ENCODE results near the gene KCNMA1. TPM values are rescaled to one million over a fixed set of nuclear protein-coding genes. Genes with fewer than 3 reads are reported as not detected.

KCNMA1 gene
- total and polyA plus RNA-seq, 2 donors from 2014 or later: 4.2 to 8.9 TPM

- DNase-seq (no peak), FAIRE-seq (no peak)
- TF ChIP-seq, protein P1, sequence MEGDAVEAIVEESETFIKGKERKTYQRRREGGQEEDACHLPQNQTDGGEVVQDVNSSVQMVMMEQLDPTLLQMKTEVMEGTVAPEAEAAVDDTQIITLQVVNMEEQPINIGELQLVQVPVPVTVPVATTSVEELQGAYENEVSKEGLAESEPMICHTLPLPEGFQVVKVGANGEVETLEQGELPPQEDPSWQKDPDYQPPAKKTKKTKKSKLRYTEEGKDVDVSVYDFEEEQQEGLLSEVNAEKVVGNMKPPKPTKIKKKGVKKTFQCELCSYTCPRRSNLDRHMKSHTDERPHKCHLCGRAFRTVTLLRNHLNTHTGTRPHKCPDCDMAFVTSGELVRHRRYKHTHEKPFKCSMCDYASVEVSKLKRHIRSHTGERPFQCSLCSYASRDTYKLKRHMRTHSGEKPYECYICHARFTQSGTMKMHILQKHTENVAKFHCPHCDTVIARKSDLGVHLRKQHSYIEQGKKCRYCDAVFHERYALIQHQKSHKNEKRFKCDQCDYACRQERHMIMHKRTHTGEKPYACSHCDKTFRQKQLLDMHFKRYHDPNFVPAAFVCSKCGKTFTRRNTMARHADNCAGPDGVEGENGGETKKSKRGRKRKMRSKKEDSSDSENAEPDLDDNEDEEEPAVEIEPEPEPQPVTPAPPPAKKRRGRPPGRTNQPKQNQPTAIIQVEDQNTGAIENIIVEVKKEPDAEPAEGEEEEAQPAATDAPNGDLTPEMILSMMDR (IDR thresholded peaks at IDR 0.05; ENCODE audit: borderline replicate concordance, extremely low read depth, insufficient read depth): no peak
- no peaks in the 10 kb centered on the region for H3K36me3 ChIP-seq (ENCODE audit: control insufficient read depth in 2 of 3, insufficient read depth in 3 of 3, low read length in 3 of 3)
- H3K4me1 ChIP-seq (ENCODE audit: control insufficient read depth in 2 of 3, insufficient read depth in 2 of 3, low read depth in 1 of 3, low read length in 3 of 3): no peaks in the 10 kb centered on the region
- H3K27ac ChIP-seq (ENCODE audit: low read depth in 2 of 2, low read length in 2 of 2): no peak overlapping the region
- H3K4me3 ChIP-seq (ENCODE audit: low read length in 3 of 3): no peak overlapping the region
- H3K27me3 ChIP-seq (ENCODE audit: control insufficient read depth, insufficient read depth, low read length): no peaks in the 10 kb centered on the region
- no peak overlapping the region for H3K9ac ChIP-seq (ENCODE audit: low read length in 3 of 3)
- intact Hi-C loops (cut with DNase I): no loop called here
- no peaks in the 10 kb centered on the region for H3K9me3 ChIP-seq (ENCODE audit: control insufficient read depth in 2 of 3, insufficient read depth in 1 of 3, low read length in 3 of 3)
These were observed 276.2 kb downstream of the KCNMA1 start for GRCh38 chr10:77361426-77361825.

DNA sequence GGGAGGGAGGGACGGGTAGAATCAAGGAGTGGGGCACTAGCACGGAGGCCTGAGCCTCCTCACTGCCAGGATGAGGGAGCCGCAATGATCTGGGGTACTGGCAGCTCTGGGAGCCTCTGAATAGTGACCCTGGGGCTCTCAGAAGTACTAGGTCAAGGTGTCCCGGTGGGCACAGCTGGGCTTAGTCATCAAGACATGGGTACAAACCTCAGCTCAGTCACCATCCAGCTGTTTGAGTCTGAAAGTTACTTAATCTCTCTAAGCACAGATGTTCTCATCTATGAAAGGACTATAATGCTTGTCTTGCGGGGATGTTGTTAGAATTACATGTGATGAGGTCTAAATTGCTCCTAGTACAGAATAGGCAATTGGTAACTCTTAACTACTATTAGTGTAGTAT, 276.8 kb downstream of the KCNMA1 start:
- intact Hi-C loops (cut with DNase I): no loop called here
- no peak overlapping the region for H3K27ac ChIP-seq (ENCODE audit: low read depth in 2 of 2, low read length in 2 of 2)
- H3K9ac ChIP-seq (ENCODE audit: low read length in 3 of 3): no peak overlapping the region
- TF ChIP-seq, protein P1 (IDR thresholded peaks at IDR 0.05; ENCODE audit: borderline replicate concordance, extremely low read depth, insufficient read depth): no peak
- H3K36me3 ChIP-seq (ENCODE audit: control insufficient read depth in 2 of 3, insufficient read depth in 3 of 3, low read length in 3 of 3): no peaks in the 10 kb centered on the region
- no peaks in the 10 kb centered on the region for H3K27me3 ChIP-seq (ENCODE audit: control insufficient read depth, insufficient read depth, low read length)
- FAIRE-seq: no peak
- no peak overlapping the region for H3K4me3 ChIP-seq (ENCODE audit: low read length in 3 of 3)
- H3K4me1 ChIP-seq (ENCODE audit: control insufficient read depth in 2 of 3, insufficient read depth in 2 of 3, low read depth in 1 of 3, low read length in 3 of 3): no peaks in the 10 kb centered on the region
- DNase-seq: no peak
- no peaks in the 10 kb centered on the region for H3K9me3 ChIP-seq (ENCODE audit: control insufficient read depth in 2 of 3, insufficient read depth in 1 of 3, low read length in 3 of 3)

DNA sequence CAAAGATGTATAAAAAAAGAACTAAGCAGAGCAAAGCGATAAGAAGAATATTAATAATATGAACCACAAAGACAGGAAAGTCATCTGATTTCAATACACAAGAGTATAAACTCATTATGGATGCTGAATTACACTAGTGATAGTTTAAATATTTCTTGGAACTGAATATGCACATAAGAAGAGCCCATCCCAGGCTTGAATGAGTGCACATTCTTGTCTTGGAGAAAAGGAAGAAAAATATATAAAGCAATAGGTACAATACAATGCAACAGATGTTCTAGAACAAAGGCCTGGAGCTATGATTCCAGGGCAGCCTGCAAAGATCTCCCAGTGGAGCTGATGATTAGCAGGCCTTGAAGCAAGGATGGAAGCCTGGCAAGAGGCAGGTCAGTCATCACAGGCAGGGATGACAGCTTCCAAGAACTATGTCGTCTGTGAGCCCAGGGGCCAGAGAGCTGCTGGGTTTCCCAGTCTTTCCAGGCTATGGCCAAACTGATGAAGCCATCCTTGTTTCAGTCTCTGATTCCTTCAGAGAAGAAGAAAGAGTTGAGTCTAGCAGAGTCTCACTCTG, 277.6 kb downstream of the KCNMA1 start:
- H3K36me3 ChIP-seq (ENCODE audit: control insufficient read depth in 2 of 3, insufficient read depth in 3 of 3, low read length in 3 of 3): no peaks in the 10 kb centered on the region
- no peak overlapping the region for H3K9ac ChIP-seq (ENCODE audit: low read length in 3 of 3)
- H3K27ac ChIP-seq (ENCODE audit: low read depth in 2 of 2, low read length in 2 of 2): no peak overlapping the region
- no peaks in the 10 kb centered on the region for H3K9me3 ChIP-seq (ENCODE audit: control insufficient read depth in 2 of 3, insufficient read depth in 1 of 3, low read length in 3 of 3)
- DNase-seq: no peak
- TF ChIP-seq, protein P1 (IDR thresholded peaks at IDR 0.05; ENCODE audit: borderline replicate concordance, extremely low read depth, insufficient read depth): no peak
- no peaks in the 10 kb centered on the region for H3K4me1 ChIP-seq (ENCODE audit: control insufficient read depth in 2 of 3, insufficient read depth in 2 of 3, low read depth in 1 of 3, low read length in 3 of 3)
- H3K27me3 ChIP-seq (ENCODE audit: control insufficient read depth, insufficient read depth, low read length): no peaks in the 10 kb centered on the region
- FAIRE-seq: no peak
- H3K4me3 ChIP-seq (ENCODE audit: low read length in 3 of 3): no peak overlapping the region
- intact Hi-C loops (cut with DNase I): no loop called here

- no peak overlapping the region for H3K4me3 ChIP-seq (ENCODE audit: low read length in 3 of 3)
- H3K36me3 ChIP-seq (ENCODE audit: control insufficient read depth in 2 of 3, insufficient read depth in 3 of 3, low read length in 3 of 3): no peaks in the 10 kb centered on the region
- no peaks in the 10 kb centered on the region for H3K9me3 ChIP-seq (ENCODE audit: control insufficient read depth in 2 of 3, insufficient read depth in 1 of 3, low read length in 3 of 3)
- H3K9ac ChIP-seq (ENCODE audit: low read length in 3 of 3): no peak overlapping the region
- H3K27ac ChIP-seq (ENCODE audit: low read depth in 2 of 2, low read length in 2 of 2): no peak overlapping the region
- no peaks in the 10 kb centered on the region for H3K4me1 ChIP-seq (ENCODE audit: control insufficient read depth in 2 of 3, insufficient read depth in 2 of 3, low read depth in 1 of 3, low read length in 3 of 3)
- DNase-seq (no peak), FAIRE-seq (no peak)
- TF ChIP-seq, protein P1 (IDR thresholded peaks at IDR 0.05; ENCODE audit: borderline replicate concordance, extremely low read depth, insufficient read depth): no peak
- no peaks in the 10 kb centered on the region for H3K27me3 ChIP-seq (ENCODE audit: control insufficient read depth, insufficient read depth, low read length)
- intact Hi-C loops (cut with DNase I): no loop called here
These were observed 278.3 kb downstream of the KCNMA1 start for GRCh38 chr10:77359287-77359691.

Data from kidney (tissue), 14 donors.